Natural killer cell treated with Interleukin-12 subunit alpha and Interleukin-12 subunit beta and Interleukin-15 and Interleukin-18, amount 100 ng/mL, for 72 hours (primary cell): ENCODE measurements around the gene MED12L. TPM values are rescaled to one million over a fixed set of nuclear protein-coding genes. Genes with fewer than 3 reads are reported as not detected.
A peak's percentile ranks its signal among the peaks of the same experiment; 100 is the strongest.

Experiments
- ATAC-seq, 2 donors: fragments of 150-1000 bp; cut with Tn5 transposase in 1 of 2; sonication (Bioruptor Pico), chemical (Tn5 transposase) in 1 of 2; 2 replicates each; pipeline ENCODE4 v1.10.0; 2021
- DNase-seq: peaks from one replicate; pipeline ENCODE4 v3.0.0; 2022; ENCODE audit warnings: low spot score
- H3K27ac Mint-ChIP-seq, 2 donors: 1 replicate in 1 of 2; 2 replicates in 1 of 2; pipeline ENCODE4 v1.8.0; 2022; ENCODE audit warnings: mixed read lengths in 2 of 2, mild to moderate bottlenecking in 1 of 2, moderate library complexity in 1 of 2
- H3K27me3 Mint-ChIP-seq, 2 donors: 1 replicate in 1 of 2; 2 replicates in 1 of 2; pipeline ENCODE4 v1.8.0; 2022; ENCODE audit warnings: mixed read lengths in 2 of 2
- H3K36me3 Mint-ChIP-seq: one replicate; pipeline ENCODE4 v1.8.0; 2022; ENCODE audit warnings: mixed read lengths
- H3K4me1 Mint-ChIP-seq, 2 donors: 1 replicate in 1 of 2; 2 replicates in 1 of 2; pipeline ENCODE4 v1.8.0; 2022; ENCODE audit warnings: low read depth in 2 of 2, mixed read lengths in 2 of 2, mild to moderate bottlenecking in 1 of 2
- H3K4me3 Mint-ChIP-seq: one replicate; pipeline ENCODE4 v1.8.0; 2022; ENCODE audit warnings: mixed read lengths
- H3K9me3 Mint-ChIP-seq: 2 replicates; pipeline ENCODE4 v1.8.0; 2022; ENCODE audit warnings: mixed read lengths
- total RNA-seq, 2 donors: library from RNA; stranded (reverse); gene quantifications; one replicate each; pipeline ENCODE4 v1.2.3, GENCODE V29; 2022

MED12L gene
- total RNA-seq, 2 donors from 2014 or later, result 1.7 to 2.8 TPM

DNA sequence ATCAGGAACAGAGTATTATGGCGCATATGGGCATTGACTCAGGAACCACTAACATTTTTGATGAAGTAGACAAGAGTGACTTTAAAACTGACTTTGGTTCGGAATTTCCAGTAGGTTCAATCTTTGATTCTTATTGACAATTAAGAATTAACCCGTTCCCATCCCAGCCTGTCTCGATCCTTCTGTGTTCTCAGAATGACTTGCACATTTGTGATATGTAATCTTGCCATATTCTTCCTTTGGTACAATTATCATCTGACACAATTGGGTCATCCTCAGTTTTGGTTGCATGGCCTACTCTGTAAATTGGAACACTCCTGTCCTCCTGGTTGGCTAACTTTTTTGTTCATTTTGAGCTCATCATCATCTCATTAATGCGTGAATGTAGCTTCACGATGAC lies 107.1 kb downstream of the MED12L start:
- Mint-ChIP-seq H3K27ac (peak overlapping the region in 1 of 2 donors; percentile 17), H3K4me3 (peak overlapping the region; percentile 24), H3K9me3 (no peaks in the 10 kb centered on the region), H3K4me1 (peaks cover 2 to 33% of the 10 kb centered on the region in 2 donors), H3K36me3 (peaks cover 6% of the 10 kb centered on the region), H3K27me3 (no peaks in the 10 kb centered on the region)
- DNase-seq, result no peak
- no peak for ATAC-seq

DNA sequence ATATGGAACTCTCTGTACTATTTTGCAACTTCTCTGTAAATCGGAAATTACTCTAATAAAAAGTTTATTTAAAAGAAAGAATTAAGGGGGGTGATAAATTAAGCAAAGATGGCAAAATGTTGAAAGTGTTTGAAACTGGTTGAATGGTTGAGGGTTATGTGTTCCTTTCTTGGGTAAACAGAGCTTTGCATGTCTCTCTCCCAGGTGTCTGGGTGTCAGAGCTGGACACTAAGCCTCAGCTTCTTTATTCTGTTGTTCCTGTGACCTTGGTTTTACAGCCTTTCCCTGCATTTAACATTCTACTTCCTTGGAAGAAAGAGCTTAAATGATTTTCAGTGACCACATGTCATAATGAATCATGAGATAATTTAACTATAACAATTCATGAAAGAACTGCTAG lies 110.4 kb downstream of the MED12L start:
- H3K9me3 Mint-ChIP-seq, result no peaks in the 10 kb centered on the region
- H3K36me3 Mint-ChIP-seq, result peaks cover 23% of the 10 kb centered on the region
- no peaks in the 10 kb centered on the region for H3K27me3 Mint-ChIP-seq
- peak overlapping the region in 1 of 2 donors; percentile 50 for H3K27ac Mint-ChIP-seq
- H3K4me1 Mint-ChIP-seq, result peaks cover 21 to 45% of the 10 kb centered on the region in 2 donors
- DNase-seq (no peak), ATAC-seq (no peak)
- no peak overlapping the region for H3K4me3 Mint-ChIP-seq

DNA sequence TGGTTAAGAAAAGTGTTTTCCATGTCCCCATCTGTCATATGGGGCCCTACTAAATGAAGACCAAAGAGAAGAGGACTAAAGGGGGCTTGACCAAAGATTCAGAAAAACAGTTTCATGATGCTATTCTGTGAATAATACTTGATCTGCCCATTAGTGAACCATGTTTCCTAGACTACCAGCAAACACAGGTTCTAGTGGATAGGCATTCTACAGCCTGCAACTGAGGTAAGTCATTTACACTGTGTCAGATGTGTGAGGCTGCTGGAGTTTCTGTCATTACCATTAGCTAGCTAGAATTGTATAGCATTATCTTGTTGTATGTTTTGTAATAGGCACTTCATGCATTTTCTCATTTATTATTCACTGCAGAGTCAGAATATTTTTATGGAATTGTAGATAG lies 111.0 kb downstream of the MED12L start:
- H3K4me1 Mint-ChIP-seq, result peaks cover 27 to 45% of the 10 kb centered on the region in 2 donors
- H3K4me3 Mint-ChIP-seq, result no peak overlapping the region
- ATAC-seq (peak; percentile 39 to 40), DNase-seq (no peak)
- no peaks in the 10 kb centered on the region for H3K9me3 Mint-ChIP-seq
- no peaks in the 10 kb centered on the region for H3K27me3 Mint-ChIP-seq
- peak overlapping the region in 1 of 2 donors; percentile 50 for H3K27ac Mint-ChIP-seq
- peaks cover 29% of the 10 kb centered on the region for H3K36me3 Mint-ChIP-seq

DNA sequence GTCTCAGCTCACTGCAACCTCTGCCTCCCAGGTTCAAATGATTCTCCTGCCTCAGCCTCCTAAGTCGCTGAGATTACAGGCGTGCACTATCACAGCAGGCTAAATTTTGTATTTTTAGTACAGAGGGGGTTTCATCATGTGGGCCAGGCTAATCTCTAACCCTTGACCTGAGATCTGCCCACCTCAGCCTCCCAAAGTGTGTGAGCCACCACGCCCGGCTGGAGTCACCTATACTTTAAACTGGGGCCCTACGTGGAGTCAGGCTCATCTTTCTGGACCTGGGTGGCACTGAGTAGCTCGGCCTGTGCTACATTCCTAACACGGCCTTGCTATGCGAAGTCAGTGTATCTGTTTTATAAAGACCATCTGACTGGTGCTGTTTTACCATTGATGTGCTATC lies 111.8 kb downstream of the MED12L start:
- H3K9me3 Mint-ChIP-seq, result no peaks in the 10 kb centered on the region
- no peaks in the 10 kb centered on the region for H3K27me3 Mint-ChIP-seq
- H3K36me3 Mint-ChIP-seq, result peaks cover 32% of the 10 kb centered on the region
- DNase-seq, result no peak
- no peak overlapping the region for H3K27ac Mint-ChIP-seq
- peaks cover 29 to 47% of the 10 kb centered on the region in 2 donors for H3K4me1 Mint-ChIP-seq
- no peak overlapping the region for H3K4me3 Mint-ChIP-seq
- no peak for ATAC-seq

DNA sequence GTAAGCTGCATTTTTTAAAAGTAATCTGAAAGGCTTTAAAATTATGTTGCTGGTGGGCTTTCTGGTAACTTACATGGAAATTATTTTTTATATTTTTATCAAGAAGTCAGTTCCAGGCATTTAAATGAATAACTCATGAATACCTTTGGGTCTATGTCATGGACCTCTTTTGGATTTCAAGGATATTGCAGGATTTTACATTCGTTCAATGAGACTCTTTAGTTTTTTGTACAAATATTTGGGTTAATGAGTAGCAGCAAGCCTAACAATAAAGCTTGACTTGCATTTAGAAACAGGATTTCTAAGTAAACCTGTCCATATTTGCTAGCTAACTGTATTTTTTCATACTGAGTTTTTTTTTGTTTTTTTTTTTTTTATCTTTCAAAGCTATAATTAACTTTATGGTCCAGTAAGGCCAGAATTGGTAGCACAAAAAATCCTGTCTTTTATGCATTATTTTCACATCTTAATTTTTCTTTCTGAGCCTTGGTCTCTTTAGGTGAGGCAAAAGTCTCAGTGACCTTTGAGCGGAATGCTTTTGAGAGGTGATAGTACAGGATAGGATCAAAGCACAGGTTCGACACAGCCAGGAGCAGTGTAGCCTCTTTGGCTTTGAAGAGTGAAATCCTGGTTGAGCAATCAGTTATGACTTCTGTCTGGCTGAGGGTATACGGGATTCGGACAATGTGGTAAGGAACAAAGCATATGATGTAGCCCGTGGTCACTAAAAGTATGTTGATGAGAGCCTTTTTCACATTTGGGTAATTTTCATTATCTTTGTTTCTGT lies 112.7 kb downstream of the MED12L start:
- peak overlapping the region; percentile 90 for H3K4me3 Mint-ChIP-seq
- no peaks in the 10 kb centered on the region for H3K27me3 Mint-ChIP-seq
- DNase-seq, result no peak
- peaks cover 35 to 43% of the 10 kb centered on the region in 2 donors for H3K4me1 Mint-ChIP-seq
- H3K36me3 Mint-ChIP-seq, result peaks cover 33% of the 10 kb centered on the region
- peak overlapping the region in 1 of 2 donors; percentile 96 for H3K27ac Mint-ChIP-seq
- no peak for ATAC-seq
- no peaks in the 10 kb centered on the region for H3K9me3 Mint-ChIP-seq

DNA sequence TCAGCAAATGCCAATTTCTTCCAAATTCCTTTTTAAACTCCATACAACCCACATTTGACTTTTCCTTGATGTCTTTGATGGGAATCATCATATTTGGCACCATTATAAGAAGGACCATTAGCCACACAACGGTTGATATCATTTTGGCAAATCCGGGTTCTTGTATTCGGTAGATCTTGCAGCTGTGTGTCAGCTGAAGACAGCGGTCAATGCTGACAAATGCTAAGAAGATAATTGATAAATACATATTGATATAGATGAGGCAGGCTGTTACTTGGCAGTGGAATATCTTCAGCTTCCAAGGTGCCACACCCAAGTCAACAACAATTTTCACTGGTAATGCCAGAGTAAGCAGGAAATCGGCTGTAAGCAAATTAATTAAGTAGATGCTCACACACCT lies 113.4 kb downstream of the MED12L start:
- Mint-ChIP-seq H3K9me3 (no peaks in the 10 kb centered on the region), H3K36me3 (peaks cover 30% of the 10 kb centered on the region), H3K27ac (peak overlapping the region; percentile 96), H3K27me3 (no peaks in the 10 kb centered on the region), H3K4me3 (peak overlapping the region; percentile 90), H3K4me1 (peaks cover 36 to 43% of the 10 kb centered on the region in 2 donors)
- DNase-seq (no peak), ATAC-seq (no peak)

DNA sequence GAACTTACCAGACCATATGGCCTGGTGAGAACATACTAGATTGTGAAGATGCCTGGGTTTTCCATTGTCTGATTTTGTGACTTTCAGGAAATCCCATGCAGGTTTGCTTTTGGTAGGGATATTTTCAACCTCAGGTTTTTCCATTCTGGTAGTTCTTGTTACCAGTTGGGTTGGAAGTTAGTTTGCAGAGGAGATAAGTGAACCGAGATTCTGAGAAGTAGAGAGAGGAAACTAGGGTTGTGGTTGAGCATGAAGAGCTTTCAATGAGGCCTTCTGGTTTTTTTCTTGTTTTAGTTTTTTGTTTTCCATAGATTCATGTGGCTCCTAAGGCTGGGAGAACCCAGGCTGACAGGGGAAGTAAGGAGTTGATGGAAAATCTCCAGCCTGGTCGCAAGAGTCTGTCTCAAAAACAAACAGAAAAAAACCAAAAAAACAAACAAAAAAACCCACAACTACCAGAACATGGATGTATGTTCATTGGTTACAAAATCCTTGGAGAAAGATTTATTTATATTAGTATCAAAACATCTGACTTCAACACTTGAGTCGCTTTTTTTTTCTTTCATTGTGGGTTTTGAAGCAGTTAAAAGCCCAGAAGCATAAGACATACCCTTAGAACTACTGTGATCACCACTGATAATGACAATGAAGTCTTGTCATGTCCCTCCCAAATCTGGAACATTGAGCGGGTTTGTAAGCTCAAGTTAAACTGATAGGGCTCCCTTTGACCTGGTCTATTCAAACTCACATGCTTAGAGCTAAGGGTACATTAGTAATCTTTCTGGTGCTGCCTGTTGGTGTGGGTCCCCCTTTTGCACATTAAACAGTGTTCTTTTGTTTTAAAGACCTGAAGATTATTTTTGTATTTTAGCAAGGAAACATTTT lies 114.3 kb downstream of the MED12L start:
- ATAC-seq (peak in 1 of 2 donors; percentile 22), DNase-seq (no peak)
- no peaks in the 10 kb centered on the region for H3K27me3 Mint-ChIP-seq
- H3K4me3 Mint-ChIP-seq, result peak overlapping the region; percentile 90
- H3K9me3 Mint-ChIP-seq, result no peaks in the 10 kb centered on the region
- H3K27ac Mint-ChIP-seq, result peak overlapping the region; percentile 96
- peaks cover 42 to 47% of the 10 kb centered on the region in 2 donors for H3K4me1 Mint-ChIP-seq
- peaks cover 30% of the 10 kb centered on the region for H3K36me3 Mint-ChIP-seq

DNA sequence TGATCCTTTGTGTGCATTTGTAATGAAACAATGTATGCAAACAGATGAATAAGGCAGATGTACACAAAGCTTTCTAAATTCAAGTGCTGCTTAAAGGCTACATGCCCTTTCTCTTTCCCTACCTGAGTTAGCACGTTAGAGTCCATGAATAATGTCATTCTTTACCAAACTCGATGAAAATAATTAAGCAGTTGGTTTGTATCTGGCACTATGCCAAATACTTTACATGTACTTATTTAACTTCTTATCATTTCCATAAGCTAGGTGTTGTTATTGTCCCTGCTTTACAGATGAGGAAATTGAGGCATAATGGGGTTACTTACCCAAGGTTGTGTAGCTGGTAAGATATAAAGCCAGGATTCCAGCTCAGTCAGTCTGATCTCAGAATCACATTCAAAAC lies 115.1 kb downstream of the MED12L start:
- H3K27ac Mint-ChIP-seq, result peak overlapping the region; percentile 96
- ATAC-seq, result no peak
- H3K9me3 Mint-ChIP-seq, result no peaks in the 10 kb centered on the region
- peak overlapping the region; percentile 90 for H3K4me3 Mint-ChIP-seq
- DNase-seq, result no peak
- peaks cover 30% of the 10 kb centered on the region for H3K36me3 Mint-ChIP-seq
- H3K4me1 Mint-ChIP-seq, result peaks cover 45 to 55% of the 10 kb centered on the region in 2 donors
- no peaks in the 10 kb centered on the region for H3K27me3 Mint-ChIP-seq

DNA sequence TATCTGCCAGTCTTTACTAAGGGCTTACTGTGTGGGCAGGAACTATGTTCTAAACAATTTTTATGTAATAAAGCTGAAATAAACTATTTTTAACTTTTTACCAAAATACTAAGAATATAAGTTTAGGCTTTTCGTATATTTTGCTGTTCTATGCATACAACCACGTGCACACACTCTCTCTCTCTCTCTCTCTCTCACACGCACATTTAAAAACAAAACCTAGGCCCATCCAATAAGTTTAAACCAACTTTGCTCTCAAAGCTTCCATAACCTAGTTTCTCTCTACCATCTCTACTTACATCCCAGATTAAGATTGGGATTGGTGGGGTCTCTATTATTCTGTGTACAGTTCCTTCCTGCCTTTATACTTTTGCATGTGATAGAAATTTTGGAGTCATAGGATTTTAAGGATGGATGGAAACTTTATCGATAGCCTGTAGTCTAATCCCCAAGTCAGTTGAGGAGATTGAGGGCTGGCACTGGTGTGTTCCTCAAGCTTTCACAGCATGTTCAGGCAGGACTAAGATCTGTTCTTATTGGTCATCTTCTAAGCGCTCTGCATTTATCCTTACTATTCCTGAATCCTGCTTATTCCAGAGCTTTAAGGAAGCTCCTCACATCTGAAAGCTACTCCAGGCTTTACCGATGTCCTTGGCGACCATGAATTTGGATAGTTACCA lies 115.7 kb downstream of the MED12L start:
- no peak for DNase-seq
- no peak for ATAC-seq
- Mint-ChIP-seq H3K36me3 (peaks cover 30% of the 10 kb centered on the region), H3K4me1 (peaks cover 50 to 61% of the 10 kb centered on the region in 2 donors), H3K27me3 (no peaks in the 10 kb centered on the region), H3K9me3 (no peaks in the 10 kb centered on the region), H3K27ac (peak overlapping the region; percentile 96), H3K4me3 (peak overlapping the region; percentile 90)

DNA sequence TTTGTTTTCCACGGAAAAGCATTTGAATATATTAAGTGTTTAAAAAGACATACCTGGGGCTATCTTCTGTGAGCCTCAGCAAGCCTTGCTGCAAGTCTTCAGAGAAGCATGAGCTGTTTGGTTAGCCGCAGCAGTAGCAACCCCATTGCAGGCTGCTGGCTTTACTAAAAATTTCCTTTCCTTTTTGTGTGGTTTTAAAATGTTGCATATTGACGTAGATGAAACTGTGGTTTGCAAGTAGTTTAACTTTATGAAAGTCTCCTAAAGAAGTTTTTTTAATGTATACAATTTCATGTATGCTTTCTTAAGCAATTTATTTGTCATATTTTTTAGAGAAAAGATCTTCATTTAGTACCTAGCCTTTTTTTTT lies 117.6 kb downstream of the MED12L start, which contains the start of gene GPR171:
TSS of gene GPR171 (minus strand) at position 166 of the 370 bp plus-strand sequence. CDS start 3,830 bp downstream, outside the sequence.
- ATAC-seq (peak; percentile 82 to 87), DNase-seq (peak; percentile 66)
- H3K4me3 Mint-ChIP-seq, result peak within 1 kb of the TSS; percentile 90
- H3K4me1 Mint-ChIP-seq, result peaks cover 58 to 75% of the 10 kb centered on the region in 2 donors
- peak within 1 kb of the TSS; percentile 96 for H3K27ac Mint-ChIP-seq
- H3K36me3 Mint-ChIP-seq, result peaks cover 30% of the 10 kb centered on the region
- H3K27me3 Mint-ChIP-seq, result no peaks in the 10 kb centered on the region
- no peaks in the 10 kb centered on the region for H3K9me3 Mint-ChIP-seq

DNA sequence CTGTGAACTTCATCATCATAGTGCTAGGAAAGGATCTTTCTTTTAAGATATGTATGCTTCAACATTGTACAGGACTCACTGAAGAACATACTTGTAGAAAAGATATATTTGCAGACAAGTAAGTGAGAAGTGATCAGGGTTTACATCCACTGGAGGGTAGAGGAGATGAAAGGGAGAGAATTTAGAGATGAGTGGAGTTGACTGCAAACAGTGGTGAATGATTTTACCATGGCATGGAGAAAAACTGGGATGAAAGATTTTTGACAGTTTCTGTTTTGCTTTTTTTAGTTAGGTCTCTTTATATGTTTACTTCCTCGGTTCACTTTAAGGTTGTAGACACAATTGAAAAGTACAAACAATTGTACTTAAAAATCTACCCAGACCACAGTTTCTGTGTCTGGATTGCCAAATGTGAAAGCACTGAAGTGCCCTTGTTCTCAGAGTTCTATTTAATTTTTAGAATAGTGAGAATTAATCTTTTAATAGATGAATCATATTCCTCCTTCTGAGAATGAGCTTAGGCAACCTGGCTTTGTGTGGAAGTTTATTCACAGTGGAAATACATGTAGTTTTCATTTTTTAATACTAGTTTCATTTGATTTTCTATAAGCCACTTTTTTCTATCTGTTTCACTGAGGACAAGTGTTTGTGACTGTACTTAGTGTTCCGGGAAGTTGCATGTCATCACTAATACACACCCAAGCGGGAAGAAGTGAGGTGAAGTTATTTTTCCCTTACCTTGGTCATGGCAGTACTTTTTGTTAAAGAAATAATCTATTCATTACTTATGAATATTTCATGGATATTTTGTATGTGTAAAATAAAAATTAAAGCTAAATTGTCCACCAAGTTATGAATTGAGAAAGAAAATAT lies 119.3 kb downstream of the MED12L start:
- no peaks in the 10 kb centered on the region for H3K27me3 Mint-ChIP-seq
- peaks cover 58 to 74% of the 10 kb centered on the region in 2 donors for H3K4me1 Mint-ChIP-seq
- DNase-seq (no peak), ATAC-seq (peak; percentile 25 to 39)
- H3K27ac Mint-ChIP-seq, result peak overlapping the region; percentile 96
- no peaks in the 10 kb centered on the region for H3K9me3 Mint-ChIP-seq
- H3K4me3 Mint-ChIP-seq, result peak overlapping the region; percentile 79
- H3K36me3 Mint-ChIP-seq, result peaks cover 16% of the 10 kb centered on the region

DNA sequence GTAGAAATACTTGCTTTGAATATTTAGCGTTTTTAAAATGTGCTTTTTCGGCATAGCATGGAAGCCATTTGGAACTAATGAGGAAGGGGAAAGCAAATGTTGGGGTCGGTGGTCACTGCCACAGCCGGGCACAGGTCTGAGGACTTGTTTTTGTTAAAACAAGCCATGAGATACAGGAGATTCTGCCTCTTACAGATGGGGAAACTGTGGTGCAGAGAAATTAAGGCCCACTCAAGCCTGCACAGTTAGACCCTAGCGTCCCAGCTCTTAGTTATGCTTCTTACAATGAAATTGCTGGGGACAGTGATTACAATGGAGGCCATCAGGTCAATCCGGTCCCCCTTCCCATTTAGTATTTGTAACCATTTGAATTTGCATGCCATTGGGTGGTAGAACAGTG lies 120.0 kb downstream of the MED12L start:
- Mint-ChIP-seq H3K27ac (peak overlapping the region; percentile 96), H3K4me3 (peak overlapping the region; percentile 79), H3K36me3 (peaks cover 14% of the 10 kb centered on the region), H3K27me3 (no peaks in the 10 kb centered on the region), H3K4me1 (peaks cover 58 to 73% of the 10 kb centered on the region in 2 donors), H3K9me3 (no peaks in the 10 kb centered on the region)
- DNase-seq, result no peak
- no peak for ATAC-seq
